Activated T-cell treated with anti-CD3 and anti-CD28 coated beads, Interleukin-2, amount 50 U/mL, for 4 hours (primary cell): ENCODE measurements around the gene FCRL5. TPM values are rescaled to one million over a fixed set of nuclear protein-coding genes. Genes with fewer than 3 reads are reported as not detected.

Source experiments
- ATAC-seq, 2 donors: fragments of 200-7000 bp; cut with Tn5 transposase; one replicate each; pipeline ENCODE4 v1.10.0; 2021
- DNase-seq: peaks from one replicate; pipeline ENCODE4 v3.0.0-alpha.2; 2020
- H3K27me3 Mint-ChIP-seq: one replicate; pipeline ENCODE4 v1.8.0; 2021; ENCODE audit warnings: low read depth, mixed read lengths
- H3K36me3 Mint-ChIP-seq: one replicate; pipeline ENCODE4 v1.8.0; 2022; ENCODE audit warnings: mixed read lengths; ENCODE audit not compliant: insufficient read depth
- H3K4me1 Mint-ChIP-seq: one replicate; pipeline ENCODE4 v1.8.0; 2021; ENCODE audit warnings: low read depth, mixed read lengths
- H3K4me3 Mint-ChIP-seq: one replicate; pipeline ENCODE4 v1.8.0; 2021; ENCODE audit warnings: mild to moderate bottlenecking, moderate library complexity, mixed read lengths
- H3K9me3 Mint-ChIP-seq: one replicate; pipeline ENCODE4 v1.8.0; 2021; ENCODE audit warnings: mixed read lengths
- total RNA-seq, 3 donors: library from RNA; stranded (reverse); gene quantifications; one replicate each; pipeline ENCODE4 v1.2.1, GENCODE V29; 2021

FCRL5 gene
- total RNA-seq = not detected

DNA sequence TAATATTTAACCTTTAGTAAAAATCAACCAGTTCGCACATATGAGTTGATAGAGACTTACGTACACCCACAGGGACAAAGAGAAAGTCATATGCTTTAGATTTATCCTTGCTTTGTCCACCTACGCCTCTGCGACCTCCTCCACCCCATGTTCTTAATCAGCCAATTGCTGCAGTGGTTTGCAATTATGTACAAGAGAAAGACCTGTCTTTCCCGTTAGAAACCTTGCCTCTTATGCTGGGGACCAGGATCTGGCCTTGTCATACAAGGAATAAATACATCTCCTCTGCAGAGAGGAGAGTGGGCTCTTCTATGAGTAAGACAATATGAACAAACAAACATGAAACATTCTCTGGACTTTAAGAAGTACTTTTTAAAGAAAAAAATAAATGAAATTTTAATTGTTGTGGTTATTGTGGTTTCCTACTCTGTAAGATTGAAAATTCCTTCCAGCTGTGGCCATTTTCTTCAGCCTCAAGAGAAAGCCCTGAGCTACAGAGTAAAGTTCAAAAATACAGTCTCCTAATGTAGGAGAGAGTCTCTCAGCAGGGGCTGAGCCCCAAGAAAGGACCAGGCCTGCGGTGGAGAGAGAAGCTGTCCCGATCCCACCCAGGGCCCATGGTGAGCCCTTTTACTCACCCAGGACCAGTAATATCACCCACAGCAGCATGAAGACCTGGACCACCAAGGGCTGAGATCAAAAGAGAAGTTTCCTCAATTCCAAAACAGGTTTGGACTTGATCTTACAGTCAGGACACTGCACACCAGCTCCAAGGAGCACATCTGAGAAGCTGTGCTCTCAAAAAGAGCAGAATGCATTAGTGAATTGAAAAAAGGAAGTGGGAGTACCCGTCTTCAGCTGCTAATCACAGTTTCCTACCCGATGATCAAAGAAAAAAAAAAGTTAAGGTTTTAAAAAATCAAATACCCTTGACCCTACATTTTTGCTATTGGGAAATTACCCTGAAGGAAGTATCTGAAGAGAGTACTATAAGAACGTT is at the start of gene FCRL5:
FCRL5 (minus strand) TSS at position 822 of the 1,000 bp plus-strand sequence; CDS start at position 669, 153 bp downstream.
- no peak for DNase-seq
- H3K36me3 Mint-ChIP-seq = no peaks in the 10 kb centered on the region
- no peak for ATAC-seq
- peak within 1 kb of the TSS; percentile 14 for H3K4me3 Mint-ChIP-seq
- peaks cover 3% of the 10 kb centered on the region for H3K27me3 Mint-ChIP-seq
- no peaks in the 10 kb centered on the region for H3K9me3 Mint-ChIP-seq
- peaks cover 2% of the 10 kb centered on the region for H3K4me1 Mint-ChIP-seq

DNA sequence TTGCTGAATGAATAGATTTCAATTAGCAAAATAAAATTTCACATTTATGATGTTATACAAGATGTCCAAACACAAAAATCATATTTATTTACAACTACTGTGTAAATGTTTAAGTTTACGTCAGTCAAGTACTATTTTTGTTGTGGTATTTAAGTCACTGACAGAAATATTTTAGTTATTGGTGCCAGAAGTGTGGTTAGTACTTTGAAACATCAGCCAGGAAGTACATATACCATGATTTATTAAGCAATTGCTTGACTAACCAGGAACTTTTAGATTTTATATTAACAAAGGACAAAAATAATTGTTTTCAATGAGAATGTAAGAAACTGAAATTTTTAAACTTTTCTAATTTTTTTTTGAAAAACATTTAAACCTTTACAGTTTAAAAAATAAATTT is 47.9 kb upstream of the FCRL5 start:
- peaks cover 32% of the 10 kb centered on the region for H3K27me3 Mint-ChIP-seq
- ATAC-seq (no peak), DNase-seq (no peak)
- no peaks in the 10 kb centered on the region for H3K9me3 Mint-ChIP-seq
- H3K4me1 Mint-ChIP-seq = peaks cover 3% of the 10 kb centered on the region
- H3K36me3 Mint-ChIP-seq = no peaks in the 10 kb centered on the region
- no peak overlapping the region for H3K4me3 Mint-ChIP-seq

DNA sequence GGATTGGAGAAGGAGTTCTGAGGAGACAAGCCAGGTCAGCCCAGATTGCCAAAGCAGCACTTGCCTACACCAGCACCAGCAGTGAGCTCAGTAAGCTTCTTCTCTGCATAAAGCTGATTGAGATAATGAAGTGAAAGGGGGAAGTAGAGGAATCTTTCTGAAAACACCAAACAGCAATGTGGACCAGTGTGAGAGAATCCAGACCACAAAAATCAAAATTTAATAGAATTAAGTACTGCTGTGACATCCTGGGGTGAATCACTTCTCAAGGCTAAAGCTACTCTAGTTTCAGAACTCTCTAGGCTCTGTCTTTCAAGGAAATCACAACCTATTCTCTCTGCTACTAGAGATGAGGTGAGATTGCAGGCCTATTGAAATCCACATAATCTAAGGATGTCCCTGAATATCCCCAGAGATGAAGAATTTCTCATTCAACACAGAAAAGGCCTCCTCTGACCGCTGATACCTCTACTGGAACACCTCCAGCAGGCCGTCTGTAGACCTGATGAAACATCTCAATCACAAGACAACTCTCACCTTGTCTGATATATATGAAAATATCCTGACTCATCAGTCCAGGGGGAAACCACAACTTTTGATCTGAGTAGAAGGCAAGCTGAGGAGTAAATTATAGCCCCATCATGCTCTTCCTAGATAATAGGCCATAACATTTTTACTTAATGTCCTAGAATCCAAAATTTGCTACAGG is 45.8 kb upstream of the FCRL5 start, which contains the start of gene FCRL4:
FCRL4 (minus strand) TSS at position 127 of the 709 bp plus-strand sequence. CDS start 141 bp downstream, outside the sequence.
- DNase-seq (no peak), ATAC-seq (peak in 1 of 2 donors; percentile 46)
- Mint-ChIP-seq H3K9me3 (no peaks in the 10 kb centered on the region), H3K36me3 (no peaks in the 10 kb centered on the region), H3K4me3 (no peak within 1 kb of the TSS), H3K27me3 (peaks cover 26% of the 10 kb centered on the region), H3K4me1 (peaks cover 3% of the 10 kb centered on the region)

DNA sequence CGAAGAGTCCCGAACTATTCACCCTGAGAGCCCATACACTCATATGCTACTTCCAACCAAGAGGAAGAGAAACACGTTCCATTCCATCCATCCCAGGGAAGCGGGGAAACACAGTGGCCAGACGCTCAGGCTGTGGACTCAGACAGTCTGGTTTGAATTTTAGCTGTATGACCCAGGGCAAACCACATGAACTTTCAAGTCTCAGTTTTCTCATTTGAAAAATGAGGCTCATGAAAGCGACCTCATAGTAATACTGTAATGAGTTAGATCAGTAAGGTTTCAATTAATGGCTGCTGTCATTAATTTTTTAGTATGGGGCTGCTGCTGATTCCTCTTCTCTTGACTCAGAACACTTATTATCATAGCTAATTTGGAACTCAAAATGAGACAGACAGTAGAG is 44.1 kb upstream of the FCRL5 start:
- H3K36me3 Mint-ChIP-seq = no peaks in the 10 kb centered on the region
- no peaks in the 10 kb centered on the region for H3K9me3 Mint-ChIP-seq
- no peak for ATAC-seq
- peaks cover 26% of the 10 kb centered on the region for H3K27me3 Mint-ChIP-seq
- H3K4me1 Mint-ChIP-seq = peaks cover 3% of the 10 kb centered on the region
- H3K4me3 Mint-ChIP-seq = no peak overlapping the region
- no peak for DNase-seq

DNA sequence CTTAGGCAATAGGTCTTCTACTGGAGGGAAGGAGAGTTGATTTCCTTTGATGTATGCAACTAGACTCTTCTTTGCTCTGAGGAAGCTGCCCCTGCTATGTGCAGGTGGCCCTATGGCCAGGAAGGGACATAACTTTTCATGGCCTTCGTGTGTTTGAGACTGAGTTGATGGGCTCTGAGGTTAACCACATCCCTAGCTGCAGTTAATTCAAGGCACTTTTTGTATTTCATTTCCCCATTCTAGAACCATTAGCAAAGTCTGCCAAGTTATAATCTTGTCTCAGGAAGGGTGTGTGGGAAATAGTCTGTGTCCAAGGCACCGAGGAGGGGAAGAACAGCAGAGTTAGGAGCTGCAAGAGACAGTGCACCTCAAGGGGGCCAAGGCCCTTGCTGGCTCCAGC is 43.0 kb upstream of the FCRL5 start:
- no peak for ATAC-seq

DNA sequence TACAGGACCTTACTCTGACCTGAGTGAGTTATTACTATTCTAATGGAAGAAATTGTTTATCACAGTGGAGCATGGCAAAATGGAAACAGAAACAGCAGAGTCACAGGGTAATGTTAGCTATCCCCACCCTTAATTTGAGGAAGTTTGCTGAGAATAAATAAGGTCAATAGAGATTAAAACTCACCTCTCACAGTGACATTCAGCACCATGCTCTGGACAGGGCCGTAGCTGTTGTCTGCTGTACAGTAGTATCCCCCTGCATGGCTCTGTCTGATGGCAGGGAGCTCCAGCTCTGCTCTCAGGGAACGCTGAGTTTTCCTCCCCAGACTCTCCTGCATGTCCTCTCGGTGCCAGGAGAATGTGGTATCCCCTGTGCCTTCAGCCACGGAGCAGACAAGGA is 33.7 kb upstream of the FCRL5 start:
- DNase-seq = no peak
- Mint-ChIP-seq H3K4me3 (no peak overlapping the region), H3K9me3 (no peaks in the 10 kb centered on the region), H3K36me3 (no peaks in the 10 kb centered on the region), H3K4me1 (no peaks in the 10 kb centered on the region), H3K27me3 (peaks cover 11% of the 10 kb centered on the region)
- ATAC-seq = no peak

More for the DNA sequence above, 43.0 kb upstream of the FCRL5 start:
- Mint-ChIP-seq H3K27me3 (peaks cover 23% of the 10 kb centered on the region), H3K4me1 (peaks cover 3% of the 10 kb centered on the region), H3K4me3 (no peak overlapping the region), H3K36me3 (no peaks in the 10 kb centered on the region), H3K9me3 (no peaks in the 10 kb centered on the region)
- DNase-seq = no peak

DNA sequence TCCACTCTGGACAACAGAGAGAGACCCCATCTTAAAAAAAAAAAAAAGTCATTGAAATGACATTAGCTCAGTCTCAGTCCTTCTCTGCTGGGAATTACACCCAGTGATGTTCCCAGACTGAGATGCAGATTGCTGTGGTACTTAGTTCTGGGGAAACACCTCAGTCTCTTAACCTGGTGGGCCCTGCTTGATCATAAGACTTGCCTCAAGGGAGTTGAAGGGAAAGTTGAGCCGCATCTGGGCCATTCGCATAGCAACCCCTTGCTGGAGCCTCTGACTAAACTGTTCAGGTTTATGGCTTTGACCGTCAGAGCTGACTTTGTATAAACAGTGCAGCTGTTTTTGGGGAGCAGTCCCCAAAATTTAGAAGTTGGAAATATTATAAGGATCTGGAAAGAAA is 32.2 kb upstream of the FCRL5 start:
- Mint-ChIP-seq H3K4me3 (no peak overlapping the region), H3K9me3 (no peaks in the 10 kb centered on the region), H3K36me3 (no peaks in the 10 kb centered on the region), H3K27me3 (peaks cover 11% of the 10 kb centered on the region), H3K4me1 (no peaks in the 10 kb centered on the region)
- no peak for ATAC-seq
- DNase-seq = no peak

DNA sequence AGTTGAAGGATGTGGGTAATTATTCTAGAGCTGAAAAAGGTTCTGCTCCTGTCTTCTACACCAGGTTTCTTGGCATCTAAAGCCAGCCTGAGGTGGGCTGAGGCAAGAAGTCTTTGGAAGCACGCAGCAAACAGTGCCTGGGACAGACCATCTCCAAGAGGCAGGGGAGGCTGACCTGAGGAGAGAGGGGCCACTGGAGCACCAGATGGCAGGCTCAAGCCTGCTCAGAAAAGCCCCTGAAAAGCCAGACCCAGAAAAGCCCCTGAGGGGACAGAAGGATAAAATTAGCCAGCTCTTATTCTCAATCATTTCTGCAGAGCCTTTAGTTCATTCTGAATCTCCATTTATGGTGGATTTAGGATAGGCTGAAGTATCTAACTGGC is 28.5 kb upstream of the FCRL5 start:
- no peaks in the 10 kb centered on the region for H3K36me3 Mint-ChIP-seq
- no peaks in the 10 kb centered on the region for H3K4me1 Mint-ChIP-seq
- H3K27me3 Mint-ChIP-seq = peaks cover 7% of the 10 kb centered on the region
- H3K9me3 Mint-ChIP-seq = no peaks in the 10 kb centered on the region
- ATAC-seq (no peak), DNase-seq (no peak)
- no peak overlapping the region for H3K4me3 Mint-ChIP-seq

DNA sequence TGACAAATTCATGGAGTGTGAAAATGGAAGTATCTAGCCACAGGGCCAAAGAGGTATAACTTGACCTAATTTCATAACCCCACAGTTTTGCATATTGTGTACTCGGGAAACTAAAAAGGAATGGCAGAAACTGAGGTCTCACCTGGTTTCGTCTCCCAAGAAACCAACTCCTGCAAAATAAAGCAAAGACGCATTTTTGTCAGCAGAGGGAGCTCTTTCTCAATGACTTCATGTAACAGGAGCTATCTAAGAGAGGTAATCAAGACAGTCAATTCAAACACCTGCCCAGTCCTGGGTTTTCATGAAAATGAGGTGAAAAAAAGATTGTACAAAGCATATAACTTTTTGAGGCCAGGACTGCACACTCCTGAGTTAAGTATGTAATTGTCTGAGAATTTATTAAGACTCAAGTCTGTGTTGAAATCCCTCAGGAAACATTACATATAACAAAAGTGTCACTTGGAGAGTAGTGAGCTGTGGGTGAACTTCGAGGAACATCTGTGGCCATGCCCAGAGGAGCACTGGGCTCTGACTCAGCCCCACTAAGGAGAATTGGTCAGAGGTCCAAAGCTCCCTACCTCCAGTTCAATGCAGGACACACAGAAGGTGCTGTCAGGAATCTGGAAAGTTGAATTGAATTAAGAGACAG is 28.0 kb upstream of the FCRL5 start:
- ATAC-seq (no peak), DNase-seq (no peak)
- H3K4me3 Mint-ChIP-seq = no peak overlapping the region
- no peaks in the 10 kb centered on the region for H3K4me1 Mint-ChIP-seq
- no peaks in the 10 kb centered on the region for H3K9me3 Mint-ChIP-seq
- H3K36me3 Mint-ChIP-seq = no peaks in the 10 kb centered on the region
- peaks cover 7% of the 10 kb centered on the region for H3K27me3 Mint-ChIP-seq

DNA sequence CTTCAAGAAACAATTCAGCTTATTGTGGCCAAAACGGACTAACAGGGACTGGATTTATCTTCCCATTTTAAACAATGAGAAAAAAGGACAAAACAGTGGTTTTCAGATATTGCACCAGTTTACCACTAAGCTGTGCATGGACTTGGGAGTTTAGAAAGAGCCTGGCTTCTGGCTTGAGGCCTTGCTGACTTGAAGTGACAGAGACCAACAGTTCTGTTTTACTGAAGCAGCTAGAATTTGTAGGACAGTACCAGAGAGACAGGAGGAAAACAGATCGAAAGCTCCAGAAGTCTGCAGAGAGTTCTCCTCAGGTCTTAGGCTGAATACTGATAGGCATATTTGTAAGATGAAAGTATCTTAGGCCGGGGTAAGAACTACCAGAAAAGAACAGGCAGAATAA is 25.1 kb upstream of the FCRL5 start:
- ATAC-seq (no peak), DNase-seq (no peak)
- Mint-ChIP-seq H3K9me3 (no peaks in the 10 kb centered on the region), H3K36me3 (no peaks in the 10 kb centered on the region), H3K4me1 (no peaks in the 10 kb centered on the region), H3K27me3 (peaks cover 12% of the 10 kb centered on the region), H3K4me3 (no peak overlapping the region)

DNA sequence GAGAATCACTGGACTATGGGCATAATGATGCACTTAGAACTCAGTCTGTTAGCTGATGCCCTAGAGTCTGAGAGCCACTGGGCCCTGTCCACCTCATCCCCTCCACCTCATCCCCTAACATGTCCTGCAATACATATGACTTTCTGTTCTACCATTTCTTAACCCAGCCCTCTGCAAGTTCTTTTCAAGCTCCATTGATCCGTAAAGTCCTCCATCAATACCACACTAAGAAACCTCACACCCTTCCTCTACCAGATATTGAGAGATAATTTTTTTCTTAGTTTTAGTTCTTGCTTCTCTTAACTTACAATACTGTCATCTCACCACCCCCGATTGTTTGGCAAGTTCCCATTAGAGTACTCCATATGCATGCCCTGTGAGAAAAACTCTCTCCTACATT is 23.4 kb upstream of the FCRL5 start:
- no peak overlapping the region for H3K4me3 Mint-ChIP-seq
- peaks cover 12% of the 10 kb centered on the region for H3K27me3 Mint-ChIP-seq
- H3K36me3 Mint-ChIP-seq = no peaks in the 10 kb centered on the region
- no peaks in the 10 kb centered on the region for H3K4me1 Mint-ChIP-seq
- no peaks in the 10 kb centered on the region for H3K9me3 Mint-ChIP-seq
- ATAC-seq (no peak), DNase-seq (no peak)

DNA sequence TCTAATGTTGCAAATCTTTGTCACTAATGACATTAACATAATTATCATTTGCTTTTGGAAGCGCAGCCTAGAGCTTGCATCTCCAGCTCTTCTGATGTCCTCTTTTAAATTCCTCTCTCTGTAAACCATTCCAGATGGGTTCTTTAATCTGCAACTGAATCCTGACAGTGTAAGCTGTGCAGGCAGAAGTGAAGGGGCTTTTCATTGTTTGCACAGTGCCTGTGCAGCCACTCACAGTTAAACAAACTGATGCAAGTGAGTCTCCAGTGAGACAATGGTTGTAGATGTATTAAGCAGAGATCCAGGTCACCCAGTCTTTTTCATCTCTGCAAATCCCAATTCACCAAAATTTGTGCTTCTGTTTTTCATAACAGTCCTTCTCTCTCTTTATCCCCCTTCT is 22.5 kb upstream of the FCRL5 start:
- no peaks in the 10 kb centered on the region for H3K9me3 Mint-ChIP-seq
- H3K4me3 Mint-ChIP-seq = no peak overlapping the region
- H3K4me1 Mint-ChIP-seq = no peaks in the 10 kb centered on the region
- H3K36me3 Mint-ChIP-seq = no peaks in the 10 kb centered on the region
- no peak for ATAC-seq
- peaks cover 12% of the 10 kb centered on the region for H3K27me3 Mint-ChIP-seq
- DNase-seq = no peak

DNA sequence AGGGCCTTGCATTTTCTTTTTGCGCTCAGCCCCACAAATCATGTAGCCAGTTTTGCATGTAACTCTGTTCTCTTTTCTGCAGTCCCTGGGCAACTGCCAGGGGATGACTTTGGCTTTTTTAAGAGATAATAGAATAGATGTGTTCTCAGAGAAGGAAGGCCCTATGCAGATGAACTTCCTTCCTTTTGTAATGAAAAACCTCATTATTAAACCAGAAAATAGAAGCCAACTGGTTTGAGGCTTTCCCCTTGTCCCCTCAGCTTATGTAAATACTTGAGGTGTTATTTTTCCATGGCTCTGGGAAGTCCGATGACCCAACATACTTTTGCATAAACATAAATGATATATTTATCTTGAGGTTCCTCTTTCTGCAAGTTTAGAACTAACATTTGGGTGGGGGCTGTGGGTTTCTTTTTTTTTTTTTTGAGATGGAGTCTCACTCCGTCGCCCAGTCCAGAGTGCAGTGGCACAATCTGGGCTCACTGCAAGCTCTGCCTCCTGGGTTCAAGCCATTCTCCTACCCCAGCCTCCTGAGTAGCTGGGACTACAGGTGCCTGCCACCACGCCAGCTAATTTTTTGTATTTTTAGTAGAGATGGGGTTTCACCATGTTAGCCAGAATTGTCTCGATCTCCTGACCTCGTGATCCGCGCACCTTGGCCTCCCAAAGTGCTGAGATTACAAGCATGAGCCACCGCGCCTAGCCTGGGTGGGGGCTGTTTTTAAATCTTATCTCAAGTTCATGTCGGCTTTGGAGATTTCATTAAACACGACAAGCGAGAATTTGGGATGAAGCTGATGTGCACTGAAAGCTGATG is 14.4 kb upstream of the FCRL5 start:
- no peaks in the 10 kb centered on the region for H3K9me3 Mint-ChIP-seq
- H3K4me3 Mint-ChIP-seq = no peak overlapping the region
- peaks cover 13% of the 10 kb centered on the region for H3K27me3 Mint-ChIP-seq
- no peaks in the 10 kb centered on the region for H3K4me1 Mint-ChIP-seq
- DNase-seq = no peak
- H3K36me3 Mint-ChIP-seq = no peaks in the 10 kb centered on the region
- ATAC-seq = no peak

DNA sequence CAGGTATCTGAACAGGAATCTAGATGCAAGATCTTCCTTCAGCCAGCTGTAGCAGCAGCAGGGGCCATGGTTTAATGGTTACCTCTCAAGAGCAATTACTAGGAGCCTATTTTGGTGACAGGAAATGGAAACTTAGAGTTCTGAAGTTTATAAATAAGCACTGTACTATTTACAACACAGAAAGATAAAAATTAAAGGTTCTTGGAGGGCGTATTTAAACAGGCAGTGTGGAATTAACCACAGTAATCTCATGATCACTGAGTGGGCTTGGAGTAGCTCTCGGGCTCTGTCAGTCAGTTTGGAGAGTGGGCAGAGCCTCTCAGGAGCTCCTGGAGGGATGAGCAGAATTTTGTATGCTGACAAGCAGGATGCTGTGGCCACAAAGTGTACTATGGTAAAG is 10.2 kb upstream of the FCRL5 start:
- Mint-ChIP-seq H3K4me3 (no peak overlapping the region), H3K9me3 (no peaks in the 10 kb centered on the region), H3K4me1 (no peaks in the 10 kb centered on the region), H3K36me3 (no peaks in the 10 kb centered on the region), H3K27me3 (peaks cover 12% of the 10 kb centered on the region)
- DNase-seq (no peak), ATAC-seq (no peak)
